AG10803 (cell line): ENCODE measurements around the gene C12orf43.
A peak's percentile ranks its signal among the peaks of the same experiment; 100 is the strongest.

Experiments
- DNase-seq: peaks from one replicate; pipeline ENCODE4 v3.0.0; 2010; ENCODE audit warnings: low read depth
- H3K4me3 ChIP-seq: 2 replicates; pipeline ENCODE4 v1.5.1; 2011; ENCODE audit warnings: mild to moderate bottlenecking, low read length, control low read depth
- TF ChIP-seq, protein P1 (sequence below): conservative IDR thresholded peaks from 2 replicates; pipeline ENCODE4 v1.5.1; 2011; ENCODE audit warnings: mild to moderate bottlenecking, low read length, control low read depth, inconsistent platforms

C12orf43 gene

DNA sequence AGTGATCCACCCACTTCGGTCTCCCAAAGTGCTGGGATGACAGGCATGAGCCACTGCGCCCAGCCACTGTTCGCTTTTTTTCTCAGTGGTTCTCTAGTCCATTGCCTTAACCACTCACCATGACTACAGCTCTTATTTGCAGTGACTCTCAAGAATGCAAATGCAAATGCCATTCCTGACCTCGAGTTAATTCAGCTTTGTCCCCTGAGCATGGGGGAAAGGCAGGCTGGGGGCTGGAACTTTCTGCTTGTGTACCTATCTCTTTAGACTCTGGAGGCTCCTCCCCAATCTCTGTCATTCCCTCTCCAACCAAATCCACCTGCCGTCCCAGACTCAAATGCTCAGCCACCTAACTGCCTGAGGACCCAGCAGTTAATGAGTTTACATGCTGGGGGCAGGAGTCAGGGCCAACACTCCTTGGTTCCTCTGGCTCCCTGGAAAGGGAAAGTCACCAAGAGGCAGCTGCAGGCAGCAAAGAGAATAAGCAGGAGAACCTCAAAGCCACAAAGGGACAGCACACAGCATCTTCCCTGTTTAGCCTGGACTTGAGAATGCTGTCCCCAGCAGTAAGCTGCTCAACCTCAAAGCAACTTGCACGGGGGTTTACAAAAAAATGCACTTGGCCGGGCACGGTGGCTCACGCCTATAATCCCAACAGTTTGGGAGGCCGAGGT lies 43.3 kb downstream of the C12orf43 start:
- TF ChIP-seq, protein P1, sequence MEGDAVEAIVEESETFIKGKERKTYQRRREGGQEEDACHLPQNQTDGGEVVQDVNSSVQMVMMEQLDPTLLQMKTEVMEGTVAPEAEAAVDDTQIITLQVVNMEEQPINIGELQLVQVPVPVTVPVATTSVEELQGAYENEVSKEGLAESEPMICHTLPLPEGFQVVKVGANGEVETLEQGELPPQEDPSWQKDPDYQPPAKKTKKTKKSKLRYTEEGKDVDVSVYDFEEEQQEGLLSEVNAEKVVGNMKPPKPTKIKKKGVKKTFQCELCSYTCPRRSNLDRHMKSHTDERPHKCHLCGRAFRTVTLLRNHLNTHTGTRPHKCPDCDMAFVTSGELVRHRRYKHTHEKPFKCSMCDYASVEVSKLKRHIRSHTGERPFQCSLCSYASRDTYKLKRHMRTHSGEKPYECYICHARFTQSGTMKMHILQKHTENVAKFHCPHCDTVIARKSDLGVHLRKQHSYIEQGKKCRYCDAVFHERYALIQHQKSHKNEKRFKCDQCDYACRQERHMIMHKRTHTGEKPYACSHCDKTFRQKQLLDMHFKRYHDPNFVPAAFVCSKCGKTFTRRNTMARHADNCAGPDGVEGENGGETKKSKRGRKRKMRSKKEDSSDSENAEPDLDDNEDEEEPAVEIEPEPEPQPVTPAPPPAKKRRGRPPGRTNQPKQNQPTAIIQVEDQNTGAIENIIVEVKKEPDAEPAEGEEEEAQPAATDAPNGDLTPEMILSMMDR, result no peak
- no peak for DNase-seq

DNA sequence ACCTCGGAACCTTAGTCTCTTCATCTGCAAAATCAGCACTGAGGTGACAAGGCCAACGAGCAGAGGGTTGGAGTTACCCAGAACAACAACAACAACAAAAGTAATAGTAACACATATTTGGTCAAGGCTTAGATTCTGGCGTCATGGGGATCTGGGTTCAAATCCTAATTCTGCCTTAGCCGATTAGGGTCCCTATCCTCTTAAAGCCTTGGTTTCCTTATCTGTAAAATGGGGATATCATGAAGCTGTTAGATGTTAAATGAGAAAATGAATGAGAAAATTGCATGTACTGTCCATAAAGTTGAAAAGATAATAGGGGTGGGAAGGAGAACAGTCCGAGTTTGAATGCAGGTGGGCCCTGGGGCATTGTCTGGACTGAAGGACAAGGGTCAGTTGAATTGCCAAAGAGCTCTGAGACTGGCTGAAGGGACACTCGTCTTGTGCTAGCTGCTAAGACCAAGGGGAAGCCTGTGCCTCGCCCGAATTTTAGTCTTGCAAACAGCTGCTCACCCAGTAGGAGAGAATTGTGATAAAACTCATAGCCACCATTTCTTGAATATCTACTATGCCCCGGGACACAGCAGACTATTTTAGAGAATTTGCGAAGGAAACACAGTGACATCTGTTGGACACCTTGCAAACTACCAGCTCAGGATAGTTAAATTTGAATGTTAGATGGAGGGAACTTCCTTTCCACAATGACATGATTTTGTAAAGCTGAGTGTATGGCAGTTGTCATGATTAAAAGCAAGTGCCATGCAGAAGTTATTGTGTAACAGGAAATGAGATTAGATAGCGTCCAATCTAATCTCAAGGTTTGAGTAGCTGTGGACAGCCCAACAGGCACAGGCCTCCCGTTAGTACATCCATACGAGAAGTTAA lies 44.7 kb downstream of the C12orf43 start:
- peak; percentile 60 for DNase-seq
- H3K4me3 ChIP-seq, result no peak overlapping the region
- TF ChIP-seq, protein P1, result peak; percentile 91

More for the DNA sequence above, 43.3 kb downstream of the C12orf43 start:
- no peak overlapping the region for H3K4me3 ChIP-seq

DNA sequence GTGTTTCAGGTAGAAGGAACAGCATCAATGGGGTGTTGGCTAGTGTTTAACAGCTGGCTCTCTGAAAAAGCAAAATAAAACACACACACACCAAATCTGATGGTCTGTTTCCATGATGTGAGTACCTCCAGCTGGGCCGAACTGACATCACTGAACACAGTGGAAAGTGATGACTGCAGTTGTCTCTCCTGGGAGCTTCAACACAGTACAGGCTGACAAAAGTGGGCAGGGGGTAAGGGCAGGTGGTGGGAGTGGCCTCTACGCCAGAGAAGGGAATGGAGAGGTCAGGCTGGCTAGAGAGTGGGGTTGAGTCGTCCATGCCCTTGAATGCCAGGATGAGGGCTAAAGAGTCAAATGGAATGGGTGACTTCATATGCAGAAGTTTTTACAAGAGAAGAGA lies 46.0 kb downstream of the C12orf43 start:
- DNase-seq, result no peak
- no peak overlapping the region for H3K4me3 ChIP-seq
- TF ChIP-seq, protein P1, result no peak

DNA sequence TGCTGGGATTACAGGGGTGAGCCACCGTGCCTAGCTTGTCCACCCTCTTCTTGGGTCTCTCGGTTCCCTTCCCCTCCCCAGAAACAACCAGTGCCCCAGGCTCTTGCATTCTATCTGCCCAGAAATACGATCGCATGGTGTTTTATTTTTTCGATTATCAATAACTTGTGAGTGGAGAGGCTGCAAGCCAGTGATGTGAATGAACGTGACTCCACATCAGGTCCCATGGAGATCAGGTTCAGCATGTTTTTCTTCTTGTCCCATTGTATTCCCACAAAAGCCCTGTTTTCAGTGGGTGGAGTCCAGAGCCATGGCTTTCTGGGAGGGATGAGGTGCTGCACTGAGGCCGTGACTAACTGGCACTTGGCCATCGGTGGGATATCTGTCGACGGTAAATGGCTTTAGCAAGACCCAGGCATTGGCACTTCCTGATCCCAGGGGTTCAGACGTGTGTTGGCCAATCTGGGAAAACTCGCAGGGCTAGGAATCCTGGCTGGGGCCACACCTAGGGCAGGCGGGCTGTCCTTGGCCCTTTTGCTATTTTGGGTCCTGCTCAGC lies 50.7 kb downstream of the C12orf43 start:
- DNase-seq, result no peak
- H3K4me3 ChIP-seq, result no peak overlapping the region
- TF ChIP-seq, protein P1, result no peak

DNA sequence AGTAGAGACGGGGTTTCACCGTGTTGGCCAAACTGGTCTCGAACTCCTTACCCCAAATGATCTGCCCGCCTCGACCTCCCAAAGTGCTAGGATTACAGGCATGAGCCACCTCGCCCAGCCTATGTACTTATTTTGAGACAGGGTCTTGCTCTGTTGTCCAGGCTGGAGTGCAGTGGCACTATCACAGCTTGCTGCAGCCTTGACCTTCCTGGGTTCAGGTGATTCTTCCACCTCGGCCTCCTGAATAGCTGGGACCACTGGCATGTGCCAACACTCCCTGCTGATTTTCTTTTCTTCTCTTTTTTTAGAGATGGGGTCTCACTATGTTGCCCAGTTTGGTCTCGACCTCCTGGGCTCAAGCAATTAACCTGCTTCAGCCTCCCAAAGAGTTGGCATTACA lies 52.0 kb downstream of the C12orf43 start:
- H3K4me3 ChIP-seq, result no peak overlapping the region
- TF ChIP-seq, protein P1, result no peak
- no peak for DNase-seq

DNA sequence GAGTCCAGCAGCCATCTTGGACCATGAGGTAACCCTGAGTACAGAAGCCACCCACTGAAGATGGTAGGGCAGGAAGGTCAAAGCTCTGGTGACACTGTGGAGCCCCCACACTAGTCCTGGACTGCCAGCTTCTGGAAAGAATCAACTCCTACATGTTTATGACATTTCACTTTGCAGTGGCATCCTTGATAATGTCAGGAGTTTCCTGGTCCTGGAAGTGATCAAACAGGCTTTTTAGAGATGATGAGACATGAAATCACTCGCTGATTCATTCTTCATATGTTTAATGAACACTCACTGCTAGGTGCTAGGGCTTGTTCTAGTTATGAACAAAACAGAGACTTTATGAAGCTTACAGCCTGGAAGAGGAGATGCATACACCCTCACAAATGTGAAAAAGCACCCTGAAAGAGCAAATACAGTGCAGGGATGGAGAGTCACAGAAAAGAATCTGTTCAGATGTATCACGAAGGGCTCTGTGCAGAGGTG lies 53.7 kb downstream of the C12orf43 start:
- no peak for DNase-seq
- TF ChIP-seq, protein P1, result no peak

More for the DNA sequence above, 53.7 kb downstream of the C12orf43 start:
- no peak overlapping the region for H3K4me3 ChIP-seq
